WTC11 (cell line): ENCODE results near the gene EBF3. TPM values are rescaled to one million over a fixed set of nuclear protein-coding genes. Genes with fewer than 3 reads are reported as not detected.
A peak's percentile ranks its signal among the peaks of the same experiment; 100 is the strongest.

Source experiments
- ATAC-seq: fragments of 200-7000 bp; cut with Tn5 transposase; 2 replicates; pipeline ENCODE4 v1.10.0; 2021; ENCODE audit warnings: mild to moderate bottlenecking, moderate library complexity
- CTCF ChIA-PET: fragments of 300-600 bp; sonication (Branson Sonifier 250); formaldehyde crosslinking; loops from one replicate; lab custom pipeline; 2021; ENCODE audit warnings: antibody characterized with exemption; lab: Charles Lee
- POLR2A ChIA-PET: fragments of 350-600 bp; sonication (Branson Sonifier 250); formaldehyde crosslinking; loops from one replicate; lab custom pipeline; 2021; ENCODE audit warnings: antibody characterized with exemption; lab: Charles Lee
- DNase-seq: peaks from one replicate; pipeline ENCODE4 v3.0.0; 2021; ENCODE audit warnings: low spot score
- H3K27ac Mint-ChIP-seq: 2 replicates; pipeline ENCODE4 v1.8.0; 2021; ENCODE audit warnings: mixed read lengths
- H3K27me3 Mint-ChIP-seq: 2 replicates; pipeline ENCODE4 v1.8.0; 2021; ENCODE audit warnings: low read depth, mild to moderate bottlenecking, moderate library complexity, mixed read lengths
- H3K36me3 Mint-ChIP-seq: 2 replicates; pipeline ENCODE4 v1.8.0; 2021; ENCODE audit warnings: mixed read lengths
- H3K4me1 Mint-ChIP-seq: 2 replicates; pipeline ENCODE4 v1.8.0; 2022; ENCODE audit warnings: mixed read lengths
- H3K4me3 Mint-ChIP-seq: 2 replicates; pipeline ENCODE4 v1.8.0; 2021; ENCODE audit warnings: mild to moderate bottlenecking, moderate library complexity, mixed read lengths
- H3K9me3 Mint-ChIP-seq: 2 replicates; pipeline ENCODE4 v1.8.0; 2021; ENCODE audit warnings: mixed read lengths
- CREB1 ChIP-seq: sonication (generic); formaldehyde crosslinking; IDR thresholded peaks from 2 replicates; pipeline ENCODE4 v1.8.0; 2023; ENCODE audit warnings: mild to moderate bottlenecking, missing genetic modification reagents
- CREM ChIP-seq: sonication (generic); formaldehyde crosslinking; IDR thresholded peaks from 2 replicates; pipeline ENCODE4 v1.8.1; 2022; ENCODE audit warnings: mild to moderate bottlenecking, missing genetic modification reagents, moderate library complexity
- ETV6 ChIP-seq: sonication (generic); formaldehyde crosslinking; IDR thresholded peaks from 2 replicates; pipeline ENCODE4 v1.8.1; 2022; ENCODE audit warnings: mild to moderate bottlenecking, missing genetic modification reagents
- FOXJ3 ChIP-seq: sonication (generic); formaldehyde crosslinking; IDR thresholded peaks from 2 replicates; pipeline ENCODE4 v1.9.0; 2021; ENCODE audit warnings: missing genetic modification reagents, mild to moderate bottlenecking, borderline replicate concordance
- GABPB1 ChIP-seq: sonication (generic); formaldehyde crosslinking; IDR thresholded peaks from 2 replicates; pipeline ENCODE4 v1.8.1; 2023; ENCODE audit warnings: mild to moderate bottlenecking, missing genetic modification reagents
- JAZF1 ChIP-seq: fragments of 250-450 bp; sonication (Bioruptor Pico); IDR thresholded peaks from 2 replicates; pipeline ENCODE4 v1.9.0; 2021; ENCODE audit warnings: moderate library complexity, mild to moderate bottlenecking, inconsistent platforms
- NFATC4 ChIP-seq: fragments of 250-450 bp; sonication (Bioruptor Pico); IDR thresholded peaks from 2 replicates; pipeline ENCODE4 v1.9.0; 2021; ENCODE audit warnings: mild to moderate bottlenecking
- NR3C1 ChIP-seq: sonication (generic); formaldehyde crosslinking; conservative IDR thresholded peaks from 2 replicates; pipeline ENCODE4 v1.8.1; 2023; ENCODE audit warnings: low read depth, mild to moderate bottlenecking, missing genetic modification reagents
- SMAD4 ChIP-seq: sonication (generic); formaldehyde crosslinking; IDR thresholded peaks from 2 replicates; pipeline ENCODE4 v1.8.0; 2022; ENCODE audit warnings: mild to moderate bottlenecking, missing genetic modification reagents
- SP1 ChIP-seq: sonication (generic); formaldehyde crosslinking; conservative IDR thresholded peaks from 2 replicates; pipeline ENCODE4 v1.8.1; 2022; ENCODE audit warnings: missing genetic modification reagents
- TEAD1 ChIP-seq: sonication (generic); formaldehyde crosslinking; IDR thresholded peaks from 2 replicates; pipeline ENCODE4 v1.8.0; 2022; ENCODE audit warnings: mild to moderate bottlenecking, missing genetic modification reagents
- TP53 ChIP-seq: sonication (generic); formaldehyde crosslinking; IDR thresholded peaks from 2 replicates; pipeline ENCODE4 v1.8.1; 2023; ENCODE audit warnings: mild to moderate bottlenecking, missing genetic modification reagents
- ZNF138 ChIP-seq: sonication (generic); formaldehyde crosslinking; conservative IDR thresholded peaks from 2 replicates; pipeline ENCODE4 v1.8.1; 2022; ENCODE audit warnings: mild to moderate bottlenecking, moderate library complexity, missing genetic modification reagents
- ZNF219 ChIP-seq: sonication (generic); formaldehyde crosslinking; IDR thresholded peaks from 2 replicates; pipeline ENCODE4 v1.8.0; 2023; ENCODE audit warnings: missing genetic modification reagents, mild to moderate bottlenecking, borderline replicate concordance
- ZNF232 ChIP-seq: sonication (generic); formaldehyde crosslinking; IDR thresholded peaks from 2 replicates; pipeline ENCODE4 v1.8.0; 2022; ENCODE audit warnings: mild to moderate bottlenecking, missing genetic modification reagents
- total RNA-seq: library from RNA; stranded (reverse); gene quantifications from 3 replicates; pipeline ENCODE4 v1.2.3, GENCODE V29; 2021
- TF ChIP-seq, protein P1 (sequence below): fragments of 250-450 bp; sonication (Bioruptor Pico); IDR thresholded peaks from 2 replicates; pipeline ENCODE4 v1.9.0; 2021; ENCODE audit warnings: mild to moderate bottlenecking
- TF ChIP-seq, protein P2 (sequence below): sonication (generic); formaldehyde crosslinking; IDR thresholded peaks from 2 replicates; pipeline ENCODE4 v1.8.1; 2023; ENCODE audit warnings: mild to moderate bottlenecking, missing genetic modification reagents, moderate library complexity
- TF ChIP-seq, protein P3 (sequence below): sonication (generic); formaldehyde crosslinking; IDR thresholded peaks from 2 replicates; pipeline ENCODE4 v1.8.1; 2022; ENCODE audit warnings: low read depth, mild to moderate bottlenecking, moderate library complexity, missing genetic modification reagents, borderline replicate concordance
- TF ChIP-seq, protein P4 (sequence below): sonication (generic); formaldehyde crosslinking; conservative IDR thresholded peaks from 2 replicates; pipeline ENCODE4 v1.8.1; 2022; ENCODE audit warnings: mild to moderate bottlenecking, missing genetic modification reagents
- TF ChIP-seq, protein P5 (sequence below): sonication (generic); formaldehyde crosslinking; IDR thresholded peaks from 2 replicates; pipeline ENCODE4 v1.8.1; 2023; ENCODE audit warnings: mild to moderate bottlenecking, missing genetic modification reagents, borderline replicate concordance
- TF ChIP-seq, protein P6 (sequence below): sonication (generic); formaldehyde crosslinking; IDR thresholded peaks from 2 replicates; pipeline ENCODE4 v1.8.0; 2022; ENCODE audit warnings: mild to moderate bottlenecking, missing genetic modification reagents
- TF ChIP-seq, protein P7 (sequence below): fragments of 250-450 bp; sonication (Bioruptor Pico); IDR thresholded peaks from 2 replicates; pipeline ENCODE4 v1.9.0; 2021; ENCODE audit warnings: mild to moderate bottlenecking, borderline replicate concordance

Gene EBF3
- total RNA-seq, 1 experiment from 2014 or later, result 1.2 TPM

DNA sequence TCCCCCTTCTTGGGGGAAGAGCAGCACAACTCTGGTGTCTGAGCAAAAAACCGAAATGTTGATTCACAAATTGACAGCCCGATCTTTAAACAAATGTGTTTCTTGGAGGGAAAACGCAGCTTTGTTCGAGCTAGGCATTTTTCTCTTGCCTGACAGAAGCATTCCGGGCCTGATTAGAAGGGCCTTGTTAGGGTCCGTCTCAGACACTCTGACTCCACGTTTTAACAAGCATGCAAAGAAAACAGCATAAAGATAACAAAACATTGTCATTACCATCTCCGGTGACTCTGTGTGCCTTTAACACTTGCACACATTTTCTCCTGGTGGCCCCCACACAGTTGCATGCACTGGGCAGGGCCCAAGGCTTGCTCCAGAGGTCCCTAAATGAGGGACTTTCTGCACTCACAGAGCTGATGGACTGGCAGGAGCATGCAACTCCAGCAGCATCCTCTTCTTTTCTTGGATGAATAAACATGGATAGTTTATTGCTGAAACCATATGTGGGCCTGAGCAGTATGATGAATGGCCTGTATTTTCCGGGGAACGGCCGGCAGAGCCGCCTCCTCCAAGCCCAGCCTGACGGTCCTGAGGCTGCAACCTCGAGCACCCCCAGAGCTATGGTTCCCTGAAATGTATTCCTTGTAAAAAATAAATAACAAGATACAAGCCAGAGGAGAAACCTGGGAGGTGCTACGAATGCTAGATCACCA, 50.9 kb downstream of the EBF3 start (continued):
- TF ChIP-seq, protein P1, sequence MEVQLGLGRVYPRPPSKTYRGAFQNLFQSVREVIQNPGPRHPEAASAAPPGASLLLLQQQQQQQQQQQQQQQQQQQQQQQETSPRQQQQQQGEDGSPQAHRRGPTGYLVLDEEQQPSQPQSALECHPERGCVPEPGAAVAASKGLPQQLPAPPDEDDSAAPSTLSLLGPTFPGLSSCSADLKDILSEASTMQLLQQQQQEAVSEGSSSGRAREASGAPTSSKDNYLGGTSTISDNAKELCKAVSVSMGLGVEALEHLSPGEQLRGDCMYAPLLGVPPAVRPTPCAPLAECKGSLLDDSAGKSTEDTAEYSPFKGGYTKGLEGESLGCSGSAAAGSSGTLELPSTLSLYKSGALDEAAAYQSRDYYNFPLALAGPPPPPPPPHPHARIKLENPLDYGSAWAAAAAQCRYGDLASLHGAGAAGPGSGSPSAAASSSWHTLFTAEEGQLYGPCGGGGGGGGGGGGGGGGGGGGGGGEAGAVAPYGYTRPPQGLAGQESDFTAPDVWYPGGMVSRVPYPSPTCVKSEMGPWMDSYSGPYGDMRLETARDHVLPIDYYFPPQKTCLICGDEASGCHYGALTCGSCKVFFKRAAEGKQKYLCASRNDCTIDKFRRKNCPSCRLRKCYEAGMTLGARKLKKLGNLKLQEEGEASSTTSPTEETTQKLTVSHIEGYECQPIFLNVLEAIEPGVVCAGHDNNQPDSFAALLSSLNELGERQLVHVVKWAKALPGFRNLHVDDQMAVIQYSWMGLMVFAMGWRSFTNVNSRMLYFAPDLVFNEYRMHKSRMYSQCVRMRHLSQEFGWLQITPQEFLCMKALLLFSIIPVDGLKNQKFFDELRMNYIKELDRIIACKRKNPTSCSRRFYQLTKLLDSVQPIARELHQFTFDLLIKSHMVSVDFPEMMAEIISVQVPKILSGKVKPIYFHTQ (CRISPR knock-in tag), result no peak
- TF ChIP-seq ETV6 (CRISPR knock-in tag) (no peak), ZNF232 (CRISPR knock-in tag) (no peak)
- TF ChIP-seq, protein P2, sequence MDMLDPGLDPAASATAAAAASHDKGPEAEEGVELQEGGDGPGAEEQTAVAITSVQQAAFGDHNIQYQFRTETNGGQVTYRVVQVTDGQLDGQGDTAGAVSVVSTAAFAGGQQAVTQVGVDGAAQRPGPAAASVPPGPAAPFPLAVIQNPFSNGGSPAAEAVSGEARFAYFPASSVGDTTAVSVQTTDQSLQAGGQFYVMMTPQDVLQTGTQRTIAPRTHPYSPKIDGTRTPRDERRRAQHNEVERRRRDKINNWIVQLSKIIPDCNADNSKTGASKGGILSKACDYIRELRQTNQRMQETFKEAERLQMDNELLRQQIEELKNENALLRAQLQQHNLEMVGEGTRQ, result no peak

DNA sequence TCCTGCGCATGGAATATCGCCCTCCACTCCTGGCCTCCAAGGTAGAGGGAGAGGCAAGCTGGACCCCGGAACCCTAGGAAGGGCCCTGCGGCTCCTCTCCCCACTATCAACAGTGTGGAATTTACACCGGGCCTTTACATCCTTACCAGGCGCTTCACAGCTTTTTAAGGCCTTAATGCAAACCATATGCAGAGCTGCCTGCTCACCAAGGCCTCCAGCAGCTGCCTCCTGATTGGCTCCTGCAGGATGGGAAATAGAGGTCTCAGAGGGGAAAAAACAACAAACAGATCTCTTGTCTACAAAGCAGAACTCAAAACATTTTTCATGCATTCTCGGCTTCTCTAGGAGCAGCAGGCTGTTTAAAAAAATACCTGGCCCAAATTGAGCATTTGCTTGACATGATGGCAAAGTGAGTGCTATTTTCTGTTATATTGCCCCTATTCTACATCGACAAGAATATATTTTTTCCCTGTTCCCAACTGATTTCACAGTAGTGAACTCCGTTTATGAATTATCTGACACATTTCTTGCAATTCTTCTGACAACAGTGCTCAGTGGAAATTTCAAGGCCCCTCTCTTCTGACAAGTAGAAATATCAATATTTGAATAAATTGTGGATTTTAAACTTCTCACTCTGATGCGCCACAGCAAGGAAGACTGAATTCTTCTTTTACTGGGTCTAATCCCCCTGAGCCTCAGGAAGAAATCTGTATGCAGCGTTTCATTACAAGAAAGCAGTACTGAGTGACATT, 51.7 kb downstream of the EBF3 start:
- ATAC-seq, result peak; percentile 65
- POLR2A ChIA-PET, result no interaction called here
- CTCF ChIA-PET, result interaction anchor here (1.3 kb wide), 2 partner anchors 18 to 23 kb away, joined by 3 read pairs; no protein-coding TSS in a partner anchor
- Mint-ChIP-seq H3K36me3 (no peaks in the 10 kb centered on the region), H3K4me1 (peaks cover 14% of the 10 kb centered on the region), H3K27me3 (no peaks in the 10 kb centered on the region), H3K27ac (no peak overlapping the region), H3K4me3 (no peak overlapping the region), H3K9me3 (no peaks in the 10 kb centered on the region)
- peak; percentile 10 for DNase-seq
- TF ChIP-seq JAZF1 (CRISPR knock-in tag) (no peak), CREM (CRISPR knock-in tag) (no peak), FOXJ3 (CRISPR knock-in tag) (no peak), TEAD1 (CRISPR knock-in tag) (no peak), SP1 (no peak), ZNF138 (CRISPR knock-in tag) (no peak), TP53 (CRISPR knock-in tag) (no peak), CREB1 (no peak), SMAD4 (no peak), NR3C1 (CRISPR knock-in tag) (no peak), NFATC4 (CRISPR knock-in tag) (no peak), GABPB1 (CRISPR knock-in tag) (no peak), ZNF219 (CRISPR knock-in tag) (no peak)
- TF ChIP-seq, protein P3, sequence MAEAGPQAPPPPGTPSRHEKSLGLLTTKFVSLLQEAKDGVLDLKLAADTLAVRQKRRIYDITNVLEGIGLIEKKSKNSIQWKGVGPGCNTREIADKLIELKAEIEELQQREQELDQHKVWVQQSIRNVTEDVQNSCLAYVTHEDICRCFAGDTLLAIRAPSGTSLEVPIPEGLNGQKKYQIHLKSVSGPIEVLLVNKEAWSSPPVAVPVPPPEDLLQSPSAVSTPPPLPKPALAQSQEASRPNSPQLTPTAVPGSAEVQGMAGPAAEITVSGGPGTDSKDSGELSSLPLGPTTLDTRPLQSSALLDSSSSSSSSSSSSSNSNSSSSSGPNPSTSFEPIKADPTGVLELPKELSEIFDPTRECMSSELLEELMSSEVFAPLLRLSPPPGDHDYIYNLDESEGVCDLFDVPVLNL (CRISPR knock-in tag), result no peak
- TF ChIP-seq, protein P4, sequence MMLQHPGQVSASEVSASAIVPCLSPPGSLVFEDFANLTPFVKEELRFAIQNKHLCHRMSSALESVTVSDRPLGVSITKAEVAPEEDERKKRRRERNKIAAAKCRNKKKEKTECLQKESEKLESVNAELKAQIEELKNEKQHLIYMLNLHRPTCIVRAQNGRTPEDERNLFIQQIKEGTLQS (CRISPR knock-in tag), result no peak
- TF ChIP-seq, protein P5, sequence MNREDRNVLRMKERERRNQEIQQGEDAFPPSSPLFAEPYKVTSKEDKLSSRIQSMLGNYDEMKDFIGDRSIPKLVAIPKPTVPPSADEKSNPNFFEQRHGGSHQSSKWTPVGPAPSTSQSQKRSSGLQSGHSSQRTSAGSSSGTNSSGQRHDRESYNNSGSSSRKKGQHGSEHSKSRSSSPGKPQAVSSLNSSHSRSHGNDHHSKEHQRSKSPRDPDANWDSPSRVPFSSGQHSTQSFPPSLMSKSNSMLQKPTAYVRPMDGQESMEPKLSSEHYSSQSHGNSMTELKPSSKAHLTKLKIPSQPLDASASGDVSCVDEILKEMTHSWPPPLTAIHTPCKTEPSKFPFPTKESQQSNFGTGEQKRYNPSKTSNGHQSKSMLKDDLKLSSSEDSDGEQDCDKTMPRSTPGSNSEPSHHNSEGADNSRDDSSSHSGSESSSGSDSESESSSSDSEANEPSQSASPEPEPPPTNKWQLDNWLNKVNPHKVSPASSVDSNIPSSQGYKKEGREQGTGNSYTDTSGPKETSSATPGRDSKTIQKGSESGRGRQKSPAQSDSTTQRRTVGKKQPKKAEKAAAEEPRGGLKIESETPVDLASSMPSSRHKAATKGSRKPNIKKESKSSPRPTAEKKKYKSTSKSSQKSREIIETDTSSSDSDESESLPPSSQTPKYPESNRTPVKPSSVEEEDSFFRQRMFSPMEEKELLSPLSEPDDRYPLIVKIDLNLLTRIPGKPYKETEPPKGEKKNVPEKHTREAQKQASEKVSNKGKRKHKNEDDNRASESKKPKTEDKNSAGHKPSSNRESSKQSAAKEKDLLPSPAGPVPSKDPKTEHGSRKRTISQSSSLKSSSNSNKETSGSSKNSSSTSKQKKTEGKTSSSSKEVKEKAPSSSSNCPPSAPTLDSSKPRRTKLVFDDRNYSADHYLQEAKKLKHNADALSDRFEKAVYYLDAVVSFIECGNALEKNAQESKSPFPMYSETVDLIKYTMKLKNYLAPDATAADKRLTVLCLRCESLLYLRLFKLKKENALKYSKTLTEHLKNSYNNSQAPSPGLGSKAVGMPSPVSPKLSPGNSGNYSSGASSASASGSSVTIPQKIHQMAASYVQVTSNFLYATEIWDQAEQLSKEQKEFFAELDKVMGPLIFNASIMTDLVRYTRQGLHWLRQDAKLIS (CRISPR knock-in tag), result no peak
- TF ChIP-seq, protein P6, sequence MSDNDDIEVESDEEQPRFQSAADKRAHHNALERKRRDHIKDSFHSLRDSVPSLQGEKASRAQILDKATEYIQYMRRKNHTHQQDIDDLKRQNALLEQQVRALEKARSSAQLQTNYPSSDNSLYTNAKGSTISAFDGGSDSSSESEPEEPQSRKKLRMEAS, result no peak
- TF ChIP-seq, protein P7, sequence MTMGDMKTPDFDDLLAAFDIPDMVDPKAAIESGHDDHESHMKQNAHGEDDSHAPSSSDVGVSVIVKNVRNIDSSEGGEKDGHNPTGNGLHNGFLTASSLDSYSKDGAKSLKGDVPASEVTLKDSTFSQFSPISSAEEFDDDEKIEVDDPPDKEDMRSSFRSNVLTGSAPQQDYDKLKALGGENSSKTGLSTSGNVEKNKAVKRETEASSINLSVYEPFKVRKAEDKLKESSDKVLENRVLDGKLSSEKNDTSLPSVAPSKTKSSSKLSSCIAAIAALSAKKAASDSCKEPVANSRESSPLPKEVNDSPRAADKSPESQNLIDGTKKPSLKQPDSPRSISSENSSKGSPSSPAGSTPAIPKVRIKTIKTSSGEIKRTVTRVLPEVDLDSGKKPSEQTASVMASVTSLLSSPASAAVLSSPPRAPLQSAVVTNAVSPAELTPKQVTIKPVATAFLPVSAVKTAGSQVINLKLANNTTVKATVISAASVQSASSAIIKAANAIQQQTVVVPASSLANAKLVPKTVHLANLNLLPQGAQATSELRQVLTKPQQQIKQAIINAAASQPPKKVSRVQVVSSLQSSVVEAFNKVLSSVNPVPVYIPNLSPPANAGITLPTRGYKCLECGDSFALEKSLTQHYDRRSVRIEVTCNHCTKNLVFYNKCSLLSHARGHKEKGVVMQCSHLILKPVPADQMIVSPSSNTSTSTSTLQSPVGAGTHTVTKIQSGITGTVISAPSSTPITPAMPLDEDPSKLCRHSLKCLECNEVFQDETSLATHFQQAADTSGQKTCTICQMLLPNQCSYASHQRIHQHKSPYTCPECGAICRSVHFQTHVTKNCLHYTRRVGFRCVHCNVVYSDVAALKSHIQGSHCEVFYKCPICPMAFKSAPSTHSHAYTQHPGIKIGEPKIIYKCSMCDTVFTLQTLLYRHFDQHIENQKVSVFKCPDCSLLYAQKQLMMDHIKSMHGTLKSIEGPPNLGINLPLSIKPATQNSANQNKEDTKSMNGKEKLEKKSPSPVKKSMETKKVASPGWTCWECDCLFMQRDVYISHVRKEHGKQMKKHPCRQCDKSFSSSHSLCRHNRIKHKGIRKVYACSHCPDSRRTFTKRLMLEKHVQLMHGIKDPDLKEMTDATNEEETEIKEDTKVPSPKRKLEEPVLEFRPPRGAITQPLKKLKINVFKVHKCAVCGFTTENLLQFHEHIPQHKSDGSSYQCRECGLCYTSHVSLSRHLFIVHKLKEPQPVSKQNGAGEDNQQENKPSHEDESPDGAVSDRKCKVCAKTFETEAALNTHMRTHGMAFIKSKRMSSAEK (CRISPR knock-in tag), result no peak
